Measurements from ENCODE around the gene PDE1C.

The PDE1C gene

GRCh38 chr7:31885171-31885570 lies 185.0 kb downstream of the PDE1C start:
- H3K9me3 Mint-ChIP-seq: peaks cover 15% of the 10 kb centered on the region

GRCh38 chr7:31883761-31884164 lies 186.4 kb downstream of the PDE1C start:
- H3K27me3 Mint-ChIP-seq (ENCODE audit: low read depth, poor library complexity): no peaks in the 10 kb centered on the region
- H3K36me3 Mint-ChIP-seq (ENCODE audit: low read depth): peaks cover 3% of the 10 kb centered on the region
- no peak for DNase-seq
- TF ChIP-seq CTCF (IDR thresholded peaks at IDR 0.05): no peak
- H3K4me3 Mint-ChIP-seq: no peak overlapping the region
- H3K9me3 Mint-ChIP-seq: peaks cover 15% of the 10 kb centered on the region
- H3K27ac Mint-ChIP-seq: no peak overlapping the region
- H3K4me1 Mint-ChIP-seq: no peaks in the 10 kb centered on the region

More at GRCh38 chr7:31885171-31885570, 185.0 kb downstream of the PDE1C start:
- no peak for DNase-seq
- Mint-ChIP-seq H3K36me3 (ENCODE audit: low read depth) (peaks cover 3% of the 10 kb centered on the region), H3K27me3 (ENCODE audit: low read depth, poor library complexity) (no peaks in the 10 kb centered on the region), H3K4me1 (no peaks in the 10 kb centered on the region), H3K27ac (no peak overlapping the region), H3K4me3 (no peak overlapping the region)
- TF ChIP-seq CTCF (IDR thresholded peaks at IDR 0.05): no peak

DNA sequence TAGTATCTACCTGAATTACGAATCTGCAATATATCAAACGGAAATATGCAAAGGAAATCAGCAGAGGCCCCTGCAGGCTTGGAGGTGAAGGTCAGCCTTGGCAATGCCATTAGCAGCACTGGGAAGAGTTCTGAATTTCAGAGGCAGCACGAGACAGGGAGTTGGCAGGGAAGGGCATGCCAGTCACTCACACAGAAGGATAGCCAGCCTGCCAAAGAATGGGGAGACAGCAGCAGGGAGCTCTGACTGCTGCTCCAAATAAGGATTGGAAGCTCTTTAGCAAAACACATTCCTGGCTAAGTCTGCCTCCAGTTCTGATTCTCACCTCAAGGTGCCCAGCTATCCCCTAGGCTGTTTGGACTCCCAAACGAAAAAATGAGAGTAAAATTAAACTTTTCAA lies 188.0 kb downstream of the PDE1C start:
- Mint-ChIP-seq H3K36me3 (ENCODE audit: low read depth) (peaks cover 3% of the 10 kb centered on the region), H3K9me3 (peaks cover 12% of the 10 kb centered on the region), H3K4me1 (no peaks in the 10 kb centered on the region), H3K27me3 (ENCODE audit: low read depth, poor library complexity) (no peaks in the 10 kb centered on the region), H3K27ac (no peak overlapping the region), H3K4me3 (no peak overlapping the region)
- no peak for TF ChIP-seq CTCF (IDR thresholded peaks at IDR 0.05)
- no peak for DNase-seq

- H3K4me1 Mint-ChIP-seq: no peaks in the 10 kb centered on the region
- TF ChIP-seq CTCF (IDR thresholded peaks at IDR 0.05): no peak
- H3K9me3 Mint-ChIP-seq: no peaks in the 10 kb centered on the region
- H3K36me3 Mint-ChIP-seq (ENCODE audit: low read depth): no peaks in the 10 kb centered on the region
- H3K27ac Mint-ChIP-seq: no peak overlapping the region
- DNase-seq: no peak
- no peaks in the 10 kb centered on the region for H3K27me3 Mint-ChIP-seq (ENCODE audit: low read depth, poor library complexity)
- no peak overlapping the region for H3K4me3 Mint-ChIP-seq
Measured at GRCh38 chr7:31878875-31879274, 191.3 kb downstream of the PDE1C start.

DNA sequence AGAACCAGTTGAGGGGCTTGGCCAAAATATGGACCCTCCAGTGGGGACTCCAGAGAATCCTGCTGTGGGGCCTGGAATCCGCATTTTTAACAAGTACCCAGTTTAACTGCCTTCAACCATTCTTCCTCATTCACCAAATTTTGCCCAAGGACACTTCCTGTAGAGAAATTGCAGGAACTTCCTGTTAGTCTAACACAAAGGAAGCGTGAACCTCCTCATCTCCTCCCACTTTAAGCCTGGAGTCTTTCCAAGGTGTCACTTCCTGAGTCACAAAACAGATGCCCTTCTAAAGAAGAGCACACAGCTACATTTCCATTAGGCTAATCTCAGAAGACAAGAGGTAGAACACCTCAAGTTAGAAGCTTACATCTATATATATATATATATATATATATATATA lies 194.8 kb downstream of the PDE1C start:
- Mint-ChIP-seq H3K9me3 (no peaks in the 10 kb centered on the region), H3K27ac (no peak overlapping the region)

More for the DNA sequence above, 194.8 kb downstream of the PDE1C start:
- DNase-seq: no peak
- TF ChIP-seq CTCF (IDR thresholded peaks at IDR 0.05): no peak
- H3K4me3 Mint-ChIP-seq: no peak overlapping the region
- no peaks in the 10 kb centered on the region for H3K36me3 Mint-ChIP-seq (ENCODE audit: low read depth)
- no peaks in the 10 kb centered on the region for H3K4me1 Mint-ChIP-seq
- no peaks in the 10 kb centered on the region for H3K27me3 Mint-ChIP-seq (ENCODE audit: low read depth, poor library complexity)
